Prostate gland (tissue), 2 donors: ENCODE results near the gene ATXN10. TPM values are rescaled to one million over a fixed set of nuclear protein-coding genes. Genes with fewer than 3 reads are reported as not detected.
A peak's percentile ranks its signal among the peaks of the same experiment; 100 is the strongest.

ENCODE experiments used
- DNase-seq: peaks from one replicate; pipeline ENCODE4 v3.0.0-alpha.2; 2019; ENCODE audit warnings: low spot score
- H3K27ac ChIP-seq, 2 donors: fragments of 200-600 bp; sonication (generic); 2 replicates each; pipeline ENCODE4 v1.5.1; 2017 to 2019
- H3K27me3 ChIP-seq: fragments of 200-600 bp; sonication (generic); replicated peaks from 2 replicates; pipeline ENCODE4 v1.5.1; 2019; ENCODE audit not compliant: insufficient read depth
- H3K36me3 ChIP-seq, 2 donors: fragments of 200-600 bp; sonication (generic); 1 replicate in 1 of 2; 2 replicates in 1 of 2; pipeline versions ENCODE4 v1.5.1 to v1.8.1; 2017 to 2019
- H3K4me1 ChIP-seq: fragments of 200-600 bp; sonication (generic); replicated peaks from 2 replicates; pipeline ENCODE4 v1.5.1; 2019
- H3K4me3 ChIP-seq, 2 donors: fragments of 200-600 bp; sonication (generic); 2 replicates each; pipeline ENCODE4 v1.5.1; 2017 to 2019
- H3K9me3 ChIP-seq: fragments of 200-600 bp; sonication (generic); 2 replicates; pipeline ENCODE4 v1.5.1; 2017
- CTCF ChIP-seq, 4 experiments: fragments of 200-600 bp in 2 of 4; fragments of 450-650 bp in 2 of 4; sonication (generic) in 2 of 4; IDR thresholded peaks; 1 replicate in 3 of 4; 2 replicates in 1 of 4; pipeline ENCODE4 v1.5.1; 2016 to 2019; ENCODE audit warnings: antibody characterized with exemption in 4 of 4, mild to moderate bottlenecking in 2 of 4, moderate library complexity in 2 of 4
- POLR2A ChIP-seq: fragments of 450-650 bp; IDR thresholded peaks from one replicate; pipeline ENCODE4 v1.6.1; 2016; ENCODE audit warnings: antibody characterized with exemption, mild to moderate bottlenecking
- POLR2AphosphoS5 ChIP-seq: sonication (generic); formaldehyde crosslinking; IDR thresholded peaks from one replicate; pipeline ENCODE4 v1.6.1; 2017; ENCODE audit warnings: antibody characterized with exemption
- WGBS: methylation state at CpG from one replicate; pipeline ENCODE4 v1.1.5; 2018; 5-methylcytosine and 5-hydroxymethylcytosine counted together
- intact Hi-C: fragments of 100-400 bp; cut with DNase I; formaldehyde crosslinking; loops from one replicate; pipeline ENCODE4 v1.14.2; 2022
- total RNA-seq, 2 donors: library from RNA; depleted of rRNA; stranded (reverse); fragments of >200 nt; gene quantifications; one replicate each; pipeline ENCODE4 v1.1.0, GENCODE V29; 2016

The ATXN10 gene
- total RNA-seq, 2 donors from 2014 or later: 125 to 148 TPM

GRCh38 chr22:45817745-45818423, 146.2 kb downstream of the ATXN10 start:
- intact Hi-C loops: no loop called here
- Histone ChIP-seq H3K27ac (peak overlapping the region in 1 of 2 donors; percentile 17), H3K36me3 (no peaks in the 10 kb centered on the region), H3K4me1 (peaks cover 8% of the 10 kb centered on the region), H3K4me3 (no peak overlapping the region), H3K9me3 (no peaks in the 10 kb centered on the region), H3K27me3 (no peaks in the 10 kb centered on the region)
- TF ChIP-seq CTCF (IDR thresholded peaks at IDR 0.05) (no peak), POLR2AphosphoS5 (peak; percentile 75), POLR2A (no peak)
- 29% methylated on average over 8 of the region's 8 CpGs for WGBS
- peak; percentile 87 for DNase-seq

GRCh38 chr22:45818424-45819085, 146.9 kb downstream of the ATXN10 start:
- intact Hi-C loops: no loop called here
- Histone ChIP-seq H3K27ac (peak overlapping the region; percentile 17 to 50), H3K4me3 (no peak overlapping the region), H3K9me3 (no peaks in the 10 kb centered on the region), H3K4me1 (peaks cover 8% of the 10 kb centered on the region), H3K36me3 (no peaks in the 10 kb centered on the region), H3K27me3 (no peaks in the 10 kb centered on the region)
- 55% methylated on average over 14 of the region's 14 CpGs for WGBS
- no peak for DNase-seq
- no peak for TF ChIP-seq CTCF (IDR thresholded peaks at IDR 0.05)
- no peak for TF ChIP-seq POLR2AphosphoS5
- no peak for TF ChIP-seq POLR2A

- Histone ChIP-seq H3K4me1 (peaks cover 8% of the 10 kb centered on the region), H3K27ac (no peak overlapping the region), H3K4me3 (no peak overlapping the region), H3K9me3 (no peaks in the 10 kb centered on the region), H3K27me3 (no peaks in the 10 kb centered on the region), H3K36me3 (no peaks in the 10 kb centered on the region)
- 88% methylated on average over 5 of the region's 5 CpGs for WGBS
- no peak for TF ChIP-seq CTCF (IDR thresholded peaks at IDR 0.05)
- TF ChIP-seq POLR2AphosphoS5: no peak
- TF ChIP-seq POLR2A: no peak
- no peak for DNase-seq
- intact Hi-C loops: no loop called here
Measured at GRCh38 chr22:45819305-45819704, 147.7 kb downstream of the ATXN10 start.

GRCh38 chr22:45823336-45823735, 151.7 kb downstream of the ATXN10 start:
- H3K4me3 ChIP-seq: no peak overlapping the region
- H3K27me3 ChIP-seq: no peaks in the 10 kb centered on the region
- no peak for DNase-seq
- intact Hi-C loops: no loop called here
- 68% methylated on average over 6 of the region's 6 CpGs for WGBS
- peaks cover 3% of the 10 kb centered on the region for H3K4me1 ChIP-seq
- H3K36me3 ChIP-seq: no peaks in the 10 kb centered on the region
- H3K27ac ChIP-seq: no peak overlapping the region
- no peak for TF ChIP-seq POLR2AphosphoS5
- TF ChIP-seq POLR2A: no peak
- TF ChIP-seq CTCF (IDR thresholded peaks at IDR 0.05): no peak
- H3K9me3 ChIP-seq: no peaks in the 10 kb centered on the region

- intact Hi-C loops: no loop called here
- H3K36me3 ChIP-seq: no peaks in the 10 kb centered on the region
- WGBS: 80% methylated on average over 2 of the region's 2 CpGs
Measured at GRCh38 chr22:45826520-45826919, 154.9 kb downstream of the ATXN10 start.

More at GRCh38 chr22:45826520-45826919, 154.9 kb downstream of the ATXN10 start:
- no peaks in the 10 kb centered on the region for H3K9me3 ChIP-seq
- DNase-seq: no peak
- H3K27ac ChIP-seq: no peak overlapping the region
- no peak overlapping the region for H3K4me3 ChIP-seq
- H3K4me1 ChIP-seq: no peaks in the 10 kb centered on the region
- TF ChIP-seq POLR2AphosphoS5 (no peak), POLR2A (no peak)
- H3K27me3 ChIP-seq: no peaks in the 10 kb centered on the region
